Brain microvascular endothelial cell (primary cell): Measurements from ENCODE around the gene OTUD4.

Experiments
- DNase-seq: peaks from one replicate; pipeline ENCODE4 v3.0.0-alpha.2; 2020
- H3K27ac ChIP-seq: fragments of 250-450 bp; sonication (Bioruptor Pico); 2 replicates; pipeline ENCODE4 v1.5.1; 2020; ENCODE audit warnings: mild to moderate bottlenecking, moderate library complexity
- H3K27me3 ChIP-seq: fragments of 250-450 bp; sonication (Bioruptor Pico); replicated peaks from 2 replicates; pipeline ENCODE4 v1.5.1; 2020; ENCODE audit warnings: mild to moderate bottlenecking
- H3K36me3 ChIP-seq: fragments of 250-450 bp; sonication (Bioruptor Pico); replicated peaks from 2 replicates; pipeline ENCODE4 v1.5.1; 2020; ENCODE audit warnings: mild to moderate bottlenecking
- H3K4me3 ChIP-seq: 2 replicates; pipeline ENCODE4 v1.5.1; 2011; ENCODE audit warnings: low read depth, mild to moderate bottlenecking, control low read depth, low read length, moderate library complexity
- in situ Hi-C: cut with HindIII; loops from 2 replicates; pipeline ENCODE4 v1.10.0; 2017; ENCODE audit warnings: low sequenced_read_pairs, low pct_ligation_motif_present
- TF ChIP-seq, protein P1 (sequence below): IDR thresholded peaks from 2 replicates; pipeline ENCODE4 v1.5.1; 2011; ENCODE audit warnings: low read depth, mild to moderate bottlenecking, moderate library complexity, low read length, control low read depth, inconsistent platforms; ENCODE audit errors: missing control alignments

OTUD4 gene

DNA sequence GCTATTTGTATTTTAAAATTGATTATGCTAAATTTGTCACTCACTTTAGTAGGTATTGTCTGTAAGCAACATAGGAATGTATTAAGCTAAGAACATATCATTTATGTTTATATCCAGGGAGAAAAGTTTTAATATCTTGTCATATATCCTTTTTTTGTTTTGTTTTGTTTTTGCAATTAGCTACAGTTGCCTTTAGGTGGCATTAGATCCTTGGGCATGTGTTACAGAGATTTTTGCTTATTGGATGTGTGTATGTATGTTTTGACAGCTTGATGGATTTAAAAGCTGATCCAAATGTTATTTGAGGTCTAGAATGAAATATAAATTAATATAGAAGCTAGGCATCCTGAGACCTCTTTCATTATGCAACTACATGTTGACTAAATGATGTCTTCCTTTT lies 36.1 kb upstream of the OTUD4 start:
- Histone ChIP-seq H3K36me3 (no peaks in the 10 kb centered on the region), H3K27me3 (no peaks in the 10 kb centered on the region), H3K27ac (no peak overlapping the region), H3K4me3 (no peak overlapping the region)
- in situ Hi-C loops: no loop called here
- DNase-seq: peak; percentile 12
- TF ChIP-seq, protein P1, sequence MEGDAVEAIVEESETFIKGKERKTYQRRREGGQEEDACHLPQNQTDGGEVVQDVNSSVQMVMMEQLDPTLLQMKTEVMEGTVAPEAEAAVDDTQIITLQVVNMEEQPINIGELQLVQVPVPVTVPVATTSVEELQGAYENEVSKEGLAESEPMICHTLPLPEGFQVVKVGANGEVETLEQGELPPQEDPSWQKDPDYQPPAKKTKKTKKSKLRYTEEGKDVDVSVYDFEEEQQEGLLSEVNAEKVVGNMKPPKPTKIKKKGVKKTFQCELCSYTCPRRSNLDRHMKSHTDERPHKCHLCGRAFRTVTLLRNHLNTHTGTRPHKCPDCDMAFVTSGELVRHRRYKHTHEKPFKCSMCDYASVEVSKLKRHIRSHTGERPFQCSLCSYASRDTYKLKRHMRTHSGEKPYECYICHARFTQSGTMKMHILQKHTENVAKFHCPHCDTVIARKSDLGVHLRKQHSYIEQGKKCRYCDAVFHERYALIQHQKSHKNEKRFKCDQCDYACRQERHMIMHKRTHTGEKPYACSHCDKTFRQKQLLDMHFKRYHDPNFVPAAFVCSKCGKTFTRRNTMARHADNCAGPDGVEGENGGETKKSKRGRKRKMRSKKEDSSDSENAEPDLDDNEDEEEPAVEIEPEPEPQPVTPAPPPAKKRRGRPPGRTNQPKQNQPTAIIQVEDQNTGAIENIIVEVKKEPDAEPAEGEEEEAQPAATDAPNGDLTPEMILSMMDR: peak; percentile 52

DNA sequence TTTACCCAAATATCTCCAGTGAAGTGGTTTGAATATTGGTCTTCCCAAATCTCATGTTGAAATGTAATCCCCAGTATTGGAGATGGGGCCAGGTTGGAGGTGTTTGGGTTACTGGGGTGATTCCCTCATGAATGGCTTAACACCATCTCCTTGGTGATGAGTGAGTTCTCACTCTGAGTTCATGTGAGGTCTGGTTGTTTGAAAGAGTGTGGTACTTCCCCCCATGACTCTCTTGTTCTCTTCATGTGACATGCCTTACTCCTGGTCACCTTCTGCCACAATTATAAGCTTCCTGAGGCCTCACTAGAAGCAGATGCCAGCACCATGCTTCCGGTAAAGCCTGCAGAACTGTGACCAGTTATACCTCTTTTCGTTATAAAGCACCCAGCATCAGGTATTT lies 32.9 kb upstream of the OTUD4 start:
- H3K27me3 ChIP-seq: no peaks in the 10 kb centered on the region
- no peak for DNase-seq
- in situ Hi-C loops: no loop called here

DNA sequence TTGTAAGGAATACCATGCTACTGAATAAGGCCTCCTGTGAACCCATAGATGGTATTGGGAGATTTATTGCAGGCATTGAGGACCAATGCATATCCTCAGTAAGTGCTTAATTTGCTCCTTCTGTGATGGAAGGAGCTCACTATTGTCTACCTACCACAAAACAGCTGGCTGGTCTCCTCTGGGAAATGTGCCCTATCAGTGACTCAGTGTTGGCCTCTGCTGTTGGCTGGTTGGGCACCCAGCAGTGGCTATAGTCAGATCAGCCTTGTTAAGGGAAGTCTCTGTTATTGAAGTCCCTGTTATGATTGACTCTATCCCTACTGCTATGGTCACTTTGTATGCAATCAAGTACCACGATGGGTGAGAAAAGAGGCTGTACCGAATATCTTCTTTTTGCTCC lies 27.5 kb upstream of the OTUD4 start:
- Histone ChIP-seq H3K36me3 (no peaks in the 10 kb centered on the region), H3K27ac (no peak overlapping the region), H3K4me3 (no peak overlapping the region), H3K27me3 (no peaks in the 10 kb centered on the region)
- in situ Hi-C loops: no loop called here
- DNase-seq: no peak
- TF ChIP-seq, protein P1: no peak

More for the DNA sequence above, 32.9 kb upstream of the OTUD4 start:
- TF ChIP-seq, protein P1: no peak
- H3K4me3 ChIP-seq: no peak overlapping the region
- H3K36me3 ChIP-seq: no peaks in the 10 kb centered on the region
- no peak overlapping the region for H3K27ac ChIP-seq

DNA sequence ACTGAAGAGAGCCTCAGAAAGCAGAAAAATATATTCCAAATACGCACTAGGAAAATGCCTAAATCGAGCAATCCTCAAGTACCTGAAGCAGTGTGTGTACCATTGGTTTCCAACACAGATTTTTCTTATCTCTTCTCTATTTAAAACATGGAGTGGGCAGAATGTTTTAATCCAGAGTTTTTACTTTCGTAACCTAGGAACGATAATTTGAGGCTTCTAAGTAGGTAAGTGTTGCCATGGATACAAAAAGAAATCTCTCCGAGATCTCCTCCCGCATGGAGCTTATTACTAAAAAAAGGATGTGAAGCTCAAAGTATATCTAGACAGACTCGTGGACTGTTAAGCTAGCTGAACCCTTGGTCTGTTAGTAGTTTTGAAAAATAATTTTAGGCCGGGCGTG lies 23.0 kb upstream of the OTUD4 start:
- H3K36me3 ChIP-seq: no peaks in the 10 kb centered on the region
- in situ Hi-C loops: no loop called here
- H3K27me3 ChIP-seq: no peaks in the 10 kb centered on the region
- TF ChIP-seq, protein P1: no peak
- no peak for DNase-seq
- no peak overlapping the region for H3K4me3 ChIP-seq
- no peak overlapping the region for H3K27ac ChIP-seq

DNA sequence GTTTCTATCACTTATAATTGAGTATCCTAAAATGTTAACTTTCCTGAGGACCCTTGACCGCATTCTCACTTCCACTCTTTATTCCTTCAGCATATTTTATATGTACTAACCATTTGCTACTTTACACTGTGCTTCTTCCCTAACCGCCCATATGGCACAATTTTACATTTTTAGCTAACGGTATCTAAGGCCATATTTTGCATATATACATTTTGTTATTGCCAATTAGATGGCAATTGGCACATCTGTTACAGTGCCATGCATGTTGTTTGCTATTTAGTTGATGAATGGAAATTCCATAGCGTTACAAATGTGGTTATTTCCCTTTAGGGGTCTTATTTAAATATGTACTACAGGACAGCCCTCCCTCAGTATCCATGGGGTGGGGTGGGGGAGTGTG lies 20.0 kb upstream of the OTUD4 start:
- no peak for DNase-seq
- TF ChIP-seq, protein P1: no peak

DNA sequence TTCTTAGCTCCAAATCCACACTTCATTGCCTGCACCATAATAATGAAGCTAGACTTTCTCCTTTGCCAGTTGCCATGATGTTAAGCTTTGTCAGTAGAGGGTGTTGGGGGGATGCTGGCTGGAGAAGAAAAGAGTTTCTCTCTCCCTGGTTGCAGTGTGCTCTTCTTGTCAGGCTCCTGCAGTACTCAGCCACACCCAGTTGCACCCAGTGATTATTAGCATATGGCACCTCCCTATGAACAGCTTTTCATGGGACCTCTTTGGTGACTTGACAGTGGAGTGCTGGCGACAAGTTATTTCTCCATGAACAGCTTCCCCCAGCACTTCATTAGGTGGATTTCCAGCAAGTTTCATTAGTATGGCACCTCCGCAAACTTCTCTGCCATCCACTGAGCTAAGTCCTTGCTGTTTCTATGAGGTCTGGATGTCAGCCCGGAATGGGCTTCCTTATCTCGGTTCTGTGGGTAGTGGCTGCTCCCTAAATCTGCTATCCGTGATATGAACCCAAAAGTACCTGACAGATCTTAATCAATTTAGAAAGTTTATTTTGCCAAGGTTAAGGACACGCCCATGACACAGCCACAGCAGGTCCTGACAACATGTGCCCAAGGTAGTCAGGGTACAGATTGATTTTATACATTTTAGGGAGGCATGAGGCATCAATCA lies 18.8 kb upstream of the OTUD4 start:
- no peak for DNase-seq
- Histone ChIP-seq H3K36me3 (no peaks in the 10 kb centered on the region), H3K27me3 (no peaks in the 10 kb centered on the region), H3K27ac (no peak overlapping the region), H3K4me3 (no peak overlapping the region)
- TF ChIP-seq, protein P1: no peak
- in situ Hi-C loops: no loop called here

More for the DNA sequence above, 20.0 kb upstream of the OTUD4 start:
- Histone ChIP-seq H3K4me3 (no peak overlapping the region), H3K27me3 (no peaks in the 10 kb centered on the region), H3K27ac (no peak overlapping the region), H3K36me3 (no peaks in the 10 kb centered on the region)
- in situ Hi-C loops: no loop called here
